ENCODE measurements around the gene ISX. TPM values are rescaled to one million over a fixed set of nuclear protein-coding genes. Genes with fewer than 3 reads are reported as not detected.

ISX gene
- total and polyA plus RNA-seq, 2 of the 13 experiments (the other 11 are each of a cell fraction or from before 2014, with no cell fraction given), result 1.4 to 1.8 TPM

DNA sequence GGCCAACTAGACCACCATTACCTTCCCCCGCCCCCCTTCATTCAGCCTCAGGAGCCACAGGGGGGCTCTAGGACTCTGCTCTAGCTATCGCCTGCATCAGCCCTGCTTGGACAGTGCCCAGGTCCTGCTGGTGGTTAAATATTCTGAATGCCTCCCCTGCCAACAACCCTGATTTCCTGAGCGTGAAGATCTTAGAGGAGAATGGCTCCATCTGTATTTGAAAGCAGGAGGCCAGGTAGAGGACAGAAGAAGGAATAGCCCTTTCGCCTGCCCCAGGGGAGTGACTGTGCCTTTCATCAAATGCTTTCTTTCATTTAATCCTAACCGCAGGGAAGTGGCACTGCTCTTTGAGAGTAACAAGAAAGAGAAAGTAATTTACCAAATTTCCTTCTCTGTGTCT lies 69.2 kb downstream of the ISX start (continued):
- TF ChIP-seq ZNF615 (CRISPR knock-in tag; IDR thresholded peaks at IDR 0.05; ENCODE audit: borderline replicate concordance) (no peak), TBX3 (IDR thresholded peaks at IDR 0.05; ENCODE audit: borderline replicate concordance) (no peak)

Other genes starting within 250 kb of the ISX start
- 13.9 and 14.4 TPM in 2 replicates for gene HMGXB4, start 191.3 kb downstream of the ISX start, total RNA-seq (2016; rRNA removed; fragmentation: Illumina TruSeq; extraction: Trizol)
- gene HMGXB4, start 191.3 kb downstream of the ISX start, polyA plus RNA-seq (2011; rRNA removed), result 12.1 and 16.3 TPM in 2 replicates
- 26.0 and 30.8 TPM in 2 replicates for gene TOM1, start 233.7 kb downstream of the ISX start, total RNA-seq (2016; rRNA removed; fragmentation: Illumina TruSeq; extraction: Trizol)
- gene TOM1, start 233.7 kb downstream of the ISX start, polyA plus RNA-seq (2011; rRNA removed), result 87.3 and 109 TPM in 2 replicates